CD14-positive monocyte (primary cell): ENCODE results near the gene XRCC4. TPM values are rescaled to one million over a fixed set of nuclear protein-coding genes. Genes with fewer than 3 reads are reported as not detected.

Experiments used
- DNase-seq, 3 donors: peaks; one replicate each; pipeline ENCODE4 v3.0.0-alpha.2; 2011 to 2022
- H2AFZ ChIP-seq: 2 replicates; pipeline ENCODE4 v1.6.0; 2012; ENCODE audit warnings: mild to moderate bottlenecking, low read depth, low read length, inconsistent platforms; ENCODE audit not compliant: insufficient read depth, poor library complexity, severe bottlenecking
- H3K27ac ChIP-seq, 2 donors: 1 replicate in 1 of 2; 2 replicates in 1 of 2; pipeline ENCODE4 v1.5.1; 2012 to 2013; ENCODE audit warnings: low read length in 2 of 2, control low read depth in 1 of 2, inconsistent platforms in 1 of 2, low read depth in 1 of 2, mild to moderate bottlenecking in 1 of 2
- H3K27me3 ChIP-seq, 2 donors: one replicate each; pipeline versions ENCODE4 v1.6.0 to v1.6.1; 2011 to 2013; ENCODE audit warnings: low read length in 2 of 2; ENCODE audit not compliant: control insufficient read depth in 2 of 2, insufficient read depth in 2 of 2
- H3K36me3 ChIP-seq, 2 donors: replicated peaks in 1 of 2; 1 replicate in 1 of 2; 2 replicates in 1 of 2; pipeline versions ENCODE4 v1.5.1 to v1.6.1; 2012 to 2013; ENCODE audit warnings: low read length in 2 of 2, control low read depth in 1 of 2, inconsistent platforms in 1 of 2, mild to moderate bottlenecking in 1 of 2; ENCODE audit not compliant: insufficient read depth in 2 of 2, control insufficient read depth in 1 of 2
- H3K4me1 ChIP-seq, 2 donors: 1 replicate in 1 of 2; 2 replicates in 1 of 2; pipeline versions ENCODE4 v1.5.1 to v1.6.1; 2012 to 2013; ENCODE audit warnings: low read length in 2 of 2, control low read depth in 1 of 2, inconsistent platforms in 1 of 2, mild to moderate bottlenecking in 1 of 2, moderate library complexity in 1 of 2; ENCODE audit not compliant: insufficient read depth in 2 of 2, control insufficient read depth in 1 of 2
- H3K4me2 ChIP-seq: replicated peaks from 2 replicates; pipeline ENCODE3; 2012; ENCODE audit warnings: low read length, moderate library complexity, mild to moderate bottlenecking; ENCODE audit not compliant: poor library complexity, severe bottlenecking; ENCODE audit errors: extremely low read depth
- H3K4me3 ChIP-seq, 3 experiments: fragments of 200-600 bp in 1 of 3; sonication (generic) in 1 of 3; replicated peaks in 1 of 3; 1 replicate in 2 of 3; 2 replicates in 1 of 3; pipeline ENCODE4 v1.5.1; 2011 to 2013; ENCODE audit warnings: low read length in 3 of 3, mild to moderate bottlenecking in 3 of 3, control low read depth in 2 of 3, low read depth in 2 of 3, inconsistent platforms in 1 of 3, moderate library complexity in 1 of 3
- H3K79me2 ChIP-seq: 2 replicates; pipeline ENCODE4 v1.6.0; 2012; ENCODE audit warnings: mild to moderate bottlenecking, control low read depth, inconsistent platforms, low read length, moderate library complexity; ENCODE audit not compliant: insufficient read depth
- H3K9ac ChIP-seq: 2 replicates; pipeline ENCODE4 v1.6.0; 2017; ENCODE audit warnings: low read length, mild to moderate bottlenecking; ENCODE audit not compliant: insufficient read depth, poor library complexity, severe bottlenecking
- H3K9me3 ChIP-seq, 2 donors: replicated peaks in 1 of 2; 1 replicate in 1 of 2; 2 replicates in 1 of 2; pipeline versions ENCODE4 v1.5.1 to v1.6.1; 2012 to 2013; ENCODE audit warnings: low read length in 2 of 2, control low read depth in 1 of 2; ENCODE audit not compliant: control insufficient read depth in 1 of 2, insufficient read depth in 1 of 2
- H4K20me1 ChIP-seq: 2 replicates; pipeline ENCODE4 v1.6.0; 2012; ENCODE audit warnings: mild to moderate bottlenecking, low read length, control low read depth, moderate library complexity; ENCODE audit not compliant: insufficient read depth
- H3K27ac Mint-ChIP-seq, 7 donors: one replicate each; pipeline ENCODE4 v1.8.0; 2020; ENCODE audit warnings: mild to moderate bottlenecking in 7 of 7, mixed read lengths in 7 of 7, moderate library complexity in 6 of 7, inconsistent platforms in 2 of 7
- H3K27me3 Mint-ChIP-seq, 3 donors: one replicate each; pipeline ENCODE4 v1.8.0; 2021 to 2022; ENCODE audit warnings: low read depth in 3 of 3, mild to moderate bottlenecking in 3 of 3, mixed read lengths in 3 of 3, moderate library complexity in 3 of 3, inconsistent platforms in 1 of 3
- H3K36me3 Mint-ChIP-seq, 2 donors: one replicate each; pipeline ENCODE4 v1.8.0; 2020; ENCODE audit warnings: mixed read lengths in 2 of 2, inconsistent platforms in 1 of 2, mild to moderate bottlenecking in 1 of 2
- H3K4me1 Mint-ChIP-seq: one replicate; pipeline ENCODE4 v1.8.0; 2020; ENCODE audit warnings: mild to moderate bottlenecking, mixed read lengths
- H3K4me3 Mint-ChIP-seq, 2 donors: one replicate each; pipeline ENCODE4 v1.8.0; 2020; ENCODE audit warnings: mild to moderate bottlenecking in 2 of 2, mixed read lengths in 2 of 2, moderate library complexity in 1 of 2
- H3K9me3 Mint-ChIP-seq, 7 donors: one replicate each; pipeline ENCODE4 v1.8.0; 2020 to 2022; ENCODE audit warnings: mixed read lengths in 7 of 7, mild to moderate bottlenecking in 6 of 7, moderate library complexity in 6 of 7, inconsistent platforms in 2 of 7
- CTCF ChIP-seq: fragments of 200-600 bp; IDR thresholded peaks from one replicate; pipeline ENCODE4 v1.8.0; 2022; ENCODE audit warnings: antibody characterized with exemption, mild to moderate bottlenecking
- WGBS: methylation state at CpG from one replicate; pipeline ENCODE4 v1.1.5; 2013; ENCODE audit warnings: missing lambda C conversion rate; ENCODE audit not compliant: insufficient coverage; 5-methylcytosine and 5-hydroxymethylcytosine counted together
- intact Hi-C, 2 donors: fragments of 100-400 bp; cut with micrococcal nuclease; formaldehyde crosslinking; loops; one replicate each; pipeline versions ENCODE4 v1.15.0 to v1.15.1; 2023
- polyA plus RNA-seq, 3 donors: library from polyadenylated mRNA; depleted of rRNA in 1 of 3; unstranded in 2 of 3; stranded (reverse) in 1 of 3; fragments of 300-500 nt in 2 of 3; fragments of >200 nt in 1 of 3; fragmentation: Illumina TruSeq in 2 of 3; gene quantifications; 1 replicate in 2 of 3; 2 replicates in 1 of 3; pipeline ENCODE4 v1.2.3, GENCODE V29; 2012 to 2021

XRCC4 gene
- polyA plus RNA-seq, 3 donors, result 4.0 to 21.8 (median 16.3) TPM

GRCh38 chr5:83331842-83332241, 254.5 kb downstream of the XRCC4 start:
- Histone ChIP-seq H2AFZ (no peak overlapping the region), H3K36me3 (no peaks in the 10 kb centered on the region), H3K4me1 (no peaks in the 10 kb centered on the region), H3K79me2 (no peaks in the 10 kb centered on the region), H3K27me3 (no peaks in the 10 kb centered on the region), H3K9ac (no peak overlapping the region), H4K20me1 (no peaks in the 10 kb centered on the region), H3K4me2 (no peak overlapping the region), H3K9me3 (peaks cover 0 to 4% of the 10 kb centered on the region in 2 donors), H3K27ac (no peak overlapping the region), H3K4me3 (no peak overlapping the region)
- Mint-ChIP-seq H3K4me1 (peaks cover 2% of the 10 kb centered on the region), H3K27ac (no peak overlapping the region), H3K36me3 (peaks cover 3 to 10% of the 10 kb centered on the region in 2 donors), H3K9me3 (peaks cover 3 to 12% (median 4%) of the 10 kb centered on the region in 7 donors), H3K4me3 (no peak overlapping the region), H3K27me3 (no peaks in the 10 kb centered on the region)
- no peak for DNase-seq
- TF ChIP-seq CTCF, result no peak
- no CpG with 5 or more reads among the region's 2 CpGs for WGBS
- intact Hi-C loops, result no loop called here

- Mint-ChIP-seq H3K36me3 (peaks cover 0 to 2% of the 10 kb centered on the region in 2 donors), H3K4me3 (no peak overlapping the region), H3K4me1 (peaks cover 16% of the 10 kb centered on the region), H3K27ac (no peak overlapping the region), H3K27me3 (no peaks in the 10 kb centered on the region), H3K9me3 (peaks cover 0 to 13% (median 6%) of the 10 kb centered on the region in 7 donors)
- no CpG with 5 or more reads among the region's 4 CpGs for WGBS
- H3K4me1 ChIP-seq, result peaks cover 13% of the 10 kb centered on the region in 2 donors
- H3K4me2 ChIP-seq, result no peak overlapping the region
- H3K79me2 ChIP-seq, result no peaks in the 10 kb centered on the region
- H2AFZ ChIP-seq, result no peak overlapping the region
- TF ChIP-seq CTCF, result no peak
- H3K36me3 ChIP-seq, result no peaks in the 10 kb centered on the region
- intact Hi-C loops, result no loop called here
- no peaks in the 10 kb centered on the region for H3K27me3 ChIP-seq
- no peaks in the 10 kb centered on the region for H3K9me3 ChIP-seq
- no peak overlapping the region for H3K4me3 ChIP-seq
- DNase-seq, result no peak
- H3K9ac ChIP-seq, result no peak overlapping the region
- no peak overlapping the region for H3K27ac ChIP-seq
- no peaks in the 10 kb centered on the region for H4K20me1 ChIP-seq
Measured at GRCh38 chr5:83337453-83338035, 260.2 kb downstream of the XRCC4 start.
